ACHN (cell line): ENCODE measurements around the gene FOXC2.

Source experiments
- DNase-seq: peaks from one replicate; pipeline ENCODE4 v3.0.0-alpha.2; 2015
- in situ Hi-C: cut with HindIII; loops from 2 replicates; pipeline ENCODE4 v1.10.0; 2017; ENCODE audit warnings: low sequenced_read_pairs, low pct_ligation_motif_present, low pct_unique_long_range_greater_than_20kb

Gene FOXC2

GRCh38 chr16:86566601-86566965 is at the start of gene FOXC2:
Gene FOXC2 (plus strand): TSS chr16:86566829. CDS start chr16:86567336, 507 bp downstream.
- peak; percentile 94 for DNase-seq
- in situ Hi-C loops, result no loop called here

DNA sequence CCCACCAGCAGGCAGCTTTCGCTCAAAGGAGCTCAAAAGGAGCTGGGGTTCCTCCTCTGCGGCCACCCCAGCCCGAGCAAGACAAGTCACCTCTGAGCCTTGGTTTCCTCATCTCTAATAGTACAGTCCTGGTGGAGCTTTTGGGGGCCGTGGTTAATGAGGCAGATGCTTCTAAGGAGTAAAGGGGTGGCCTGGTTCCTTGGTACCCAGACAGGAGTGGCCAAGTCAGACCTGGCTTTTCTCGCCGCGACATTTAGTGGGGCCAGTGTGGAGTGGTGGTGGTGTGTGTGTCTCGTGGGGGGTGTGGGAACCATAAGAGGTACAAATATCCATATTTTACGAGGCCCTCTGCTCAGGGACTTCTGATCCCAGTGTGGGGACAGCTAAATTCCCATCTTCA is 49.6 kb upstream of the FOXC2 start:
- DNase-seq, result no peak
- in situ Hi-C loops, result no loop called here

- peak; percentile 53 for DNase-seq
- in situ Hi-C loops, result no loop called here
Measured at GRCh38 chr16:86517652-86518258, 48.9 kb upstream of the FOXC2 start.

DNA sequence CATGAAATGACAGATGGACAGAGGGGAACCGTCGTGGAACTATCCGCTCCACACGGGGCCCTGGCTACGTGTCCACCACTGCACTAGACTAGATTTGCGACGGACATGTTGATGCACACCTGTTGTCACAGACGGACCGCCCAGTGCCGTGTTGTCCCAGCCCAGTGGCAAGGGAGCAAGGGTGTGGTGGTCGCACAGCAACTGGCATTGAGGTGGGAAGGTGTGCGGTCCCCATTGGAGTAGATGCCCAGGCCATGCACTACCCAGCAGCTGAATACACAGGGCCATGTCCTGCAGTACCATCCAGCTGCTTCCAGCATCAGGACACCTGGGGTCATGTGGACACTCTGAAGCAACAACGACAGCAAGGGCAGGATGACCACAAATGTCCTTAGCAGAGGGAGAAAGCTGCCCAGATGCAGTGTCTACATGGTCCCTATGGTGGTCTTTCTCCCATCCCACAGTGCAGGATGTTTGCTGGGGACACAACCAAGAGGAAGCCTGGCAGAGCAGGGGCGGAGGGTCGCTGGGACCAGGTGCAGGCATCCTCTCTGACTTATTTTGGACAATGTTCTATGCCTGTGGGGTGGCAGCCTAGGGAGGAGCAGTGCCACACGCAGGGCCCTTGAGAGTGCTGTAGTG is 47.5 kb upstream of the FOXC2 start:
- DNase-seq, result no peak
- in situ Hi-C loops, result no loop called here

- in situ Hi-C loops, result no loop called here
Measured at GRCh38 chr16:86519649-86520316, 46.8 kb upstream of the FOXC2 start.

DNA sequence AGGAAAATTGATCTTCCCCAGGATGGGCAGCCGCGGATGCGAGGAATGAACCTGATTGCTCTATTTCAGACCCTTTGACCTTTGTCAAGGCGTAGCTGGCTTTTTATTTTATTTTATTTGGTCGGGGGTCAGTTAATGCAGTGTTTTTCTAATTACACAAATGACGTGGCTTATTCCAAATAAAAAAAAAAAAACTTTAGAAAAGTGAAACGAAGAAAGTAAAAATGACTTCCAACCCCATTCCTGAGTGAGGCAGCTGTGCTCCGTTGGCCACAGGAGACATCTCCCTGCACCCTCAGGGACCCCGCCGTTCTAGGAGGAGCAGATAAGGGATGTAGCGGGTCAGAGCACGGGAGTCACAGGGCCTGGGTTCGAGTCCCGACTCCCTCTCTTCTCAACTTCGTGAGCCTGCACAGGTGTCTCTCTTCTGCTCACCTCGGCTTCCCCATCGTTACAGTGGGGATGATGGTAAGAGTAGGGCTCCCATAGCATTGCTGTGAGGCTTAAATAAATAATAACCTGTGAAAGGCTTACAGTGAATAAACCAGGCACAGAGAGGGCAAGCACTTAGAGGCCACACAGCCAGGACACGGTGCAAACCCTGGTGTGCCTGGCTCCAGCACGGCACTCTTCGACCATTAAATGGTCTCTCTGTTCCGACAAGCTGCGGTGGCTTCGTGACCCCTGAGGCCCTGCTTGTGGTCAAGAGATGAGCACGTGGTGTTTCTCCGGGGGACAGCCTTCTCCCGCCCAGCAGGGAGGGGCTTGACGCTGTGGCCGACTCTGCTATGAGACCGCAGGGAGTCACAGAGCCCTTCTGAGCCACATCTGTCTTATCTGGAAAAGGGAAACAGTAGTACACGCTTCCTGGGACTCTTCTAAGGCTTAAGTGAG is 46.1 kb upstream of the FOXC2 start:
- in situ Hi-C loops, result no loop called here
- no peak for DNase-seq

More at GRCh38 chr16:86519649-86520316, 46.8 kb upstream of the FOXC2 start:
- peak; percentile 60 for DNase-seq

- DNase-seq, result no peak
- in situ Hi-C loops, result no loop called here
Measured at GRCh38 chr16:86521236-86522197, 45.1 kb upstream of the FOXC2 start.

- in situ Hi-C loops, result no loop called here
- no peak for DNase-seq
Measured at GRCh38 chr16:86522634-86523033, 44.0 kb upstream of the FOXC2 start.

DNA sequence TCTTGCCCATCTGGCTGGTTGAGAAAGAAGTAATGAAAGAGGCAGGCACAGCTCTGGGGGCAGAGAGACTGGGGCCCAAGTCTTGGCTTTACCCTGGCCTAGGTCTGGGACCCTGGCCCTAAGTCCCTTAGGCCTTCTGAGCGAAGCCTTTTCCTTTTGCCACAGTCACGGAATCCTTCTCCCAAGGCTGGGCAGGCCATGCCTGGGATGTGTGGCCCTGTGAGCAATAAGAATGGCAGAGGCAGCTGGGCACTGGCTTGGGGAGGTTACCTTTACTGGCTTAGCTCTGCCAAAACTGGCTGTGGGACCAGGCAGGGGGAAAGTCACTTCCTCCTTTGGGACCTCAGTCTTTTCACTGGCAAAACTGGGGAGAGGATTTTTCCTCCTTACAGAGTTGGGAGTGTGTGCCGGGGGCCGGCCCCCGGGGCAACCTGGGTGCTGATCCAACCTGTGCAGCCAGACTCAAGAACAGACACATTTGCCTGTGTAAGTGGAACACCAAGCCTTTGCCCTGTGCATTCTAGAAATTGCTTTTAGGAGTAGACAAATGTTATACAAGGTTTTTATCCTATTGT is 43.4 kb upstream of the FOXC2 start:
- in situ Hi-C loops, result no loop called here
- no peak for DNase-seq

DNA sequence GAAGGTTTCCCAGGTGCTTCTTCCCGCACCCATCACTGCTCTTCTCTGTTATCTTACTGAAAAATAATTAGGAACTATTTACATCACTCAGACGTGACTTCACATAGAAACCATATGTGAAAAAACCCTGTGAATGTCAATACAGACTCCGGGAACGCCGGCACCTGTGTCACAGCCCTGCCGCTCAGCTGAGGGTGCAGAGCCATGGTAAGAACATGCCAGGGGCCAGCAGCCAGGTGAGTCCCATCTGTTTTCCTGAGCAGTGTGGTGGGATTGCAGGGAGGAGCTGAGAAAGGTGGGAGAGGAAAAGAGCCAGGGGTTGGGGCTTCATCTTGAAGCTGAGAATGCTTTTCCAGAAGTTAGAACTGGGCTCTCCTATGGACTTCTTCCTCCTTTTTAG is 42.6 kb upstream of the FOXC2 start:
- DNase-seq, result no peak
- in situ Hi-C loops, result no loop called here

GRCh38 chr16:86525696-86526095 is 40.9 kb upstream of the FOXC2 start:
- in situ Hi-C loops, result no loop called here
- no peak for DNase-seq

DNA sequence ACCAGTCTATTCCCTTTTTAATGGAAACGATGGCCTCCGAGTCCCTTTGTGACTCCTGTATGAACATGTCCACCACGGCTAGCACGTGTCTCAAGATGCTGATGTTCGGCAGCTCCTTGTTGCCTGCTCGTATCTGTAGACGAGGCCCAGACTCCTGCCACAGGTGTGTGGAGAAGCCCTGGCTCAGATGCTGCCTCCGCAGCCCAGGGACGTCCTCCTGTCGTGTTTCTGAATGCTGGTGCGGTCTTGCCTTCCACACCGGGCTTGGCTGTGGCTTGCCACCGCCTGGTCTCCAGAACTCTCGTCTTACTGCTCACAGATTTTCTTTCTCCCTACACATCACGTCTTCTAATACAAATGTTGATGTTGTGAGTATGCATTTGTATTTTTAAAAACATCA is 39.3 kb upstream of the FOXC2 start:
- no peak for DNase-seq

DNA sequence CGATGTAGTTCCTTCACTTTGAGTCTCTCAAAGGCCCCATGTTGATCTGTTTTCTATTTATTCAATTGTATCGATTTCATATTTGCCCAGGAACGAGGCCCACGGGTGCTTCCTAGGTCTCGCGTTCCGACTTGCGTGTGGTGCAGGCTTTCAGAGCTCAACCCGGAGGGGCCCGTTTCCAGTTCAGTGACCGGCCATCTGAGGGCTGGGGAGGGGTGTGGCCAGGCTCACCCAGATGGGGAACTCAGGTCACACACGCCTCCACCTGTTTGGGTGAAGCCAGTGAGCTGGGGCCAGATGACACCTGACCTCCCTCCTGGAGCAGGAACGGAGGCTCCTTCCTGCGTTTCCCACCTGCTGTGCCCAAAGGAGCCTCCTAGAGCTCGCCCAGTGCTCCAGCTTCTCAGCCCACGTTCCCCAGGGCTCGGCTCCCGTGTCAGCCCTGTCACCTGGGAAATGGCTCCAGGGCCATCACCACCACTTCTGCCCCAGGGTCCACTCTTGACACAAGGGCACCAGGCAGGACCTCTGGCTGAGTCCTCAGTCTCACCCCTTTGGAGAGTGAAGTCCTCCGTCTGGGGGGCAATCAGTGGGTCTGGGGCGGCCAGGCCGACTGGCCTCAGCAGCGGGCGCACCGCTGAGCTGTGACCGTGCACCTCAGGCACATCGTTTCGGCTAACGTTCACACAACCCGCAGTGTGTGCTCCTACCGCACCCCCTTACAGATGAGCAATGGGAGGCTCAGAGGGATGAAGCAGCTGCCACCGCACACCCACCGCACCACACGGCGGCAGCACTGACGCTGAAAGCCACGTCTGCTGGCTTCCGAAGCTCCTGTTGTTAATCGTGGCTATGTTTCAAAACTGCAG is 38.3 kb upstream of the FOXC2 start:
- no peak for DNase-seq
- in situ Hi-C loops, result no loop called here

More for the DNA sequence above, 39.3 kb upstream of the FOXC2 start:
- in situ Hi-C loops, result no loop called here

GRCh38 chr16:86529160-86529559 is 37.5 kb upstream of the FOXC2 start:
- in situ Hi-C loops, result no loop called here
- DNase-seq, result peak; percentile 33

GRCh38 chr16:86530251-86531190 is 36.1 kb upstream of the FOXC2 start:
- no peak for DNase-seq
- in situ Hi-C loops, result no loop called here

DNA sequence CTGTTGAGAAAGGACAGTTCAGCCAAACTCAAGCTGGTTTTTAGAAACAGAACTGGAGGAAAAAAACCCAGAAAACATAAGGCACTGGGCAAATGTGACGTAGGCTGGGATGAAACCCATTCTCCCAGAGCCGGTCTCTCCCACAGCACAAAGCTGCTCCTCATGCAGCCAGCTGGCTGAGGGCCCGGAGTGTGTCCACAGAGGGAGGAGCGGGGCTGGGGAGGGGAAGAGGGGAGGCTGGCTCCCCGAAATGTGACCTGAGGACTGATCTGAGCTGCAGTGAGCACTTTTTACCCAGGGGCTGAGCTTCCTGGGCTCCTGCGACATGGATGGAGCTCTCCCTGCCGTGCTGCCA is 35.5 kb upstream of the FOXC2 start:
- no peak for DNase-seq
- in situ Hi-C loops, result no loop called here
